HG03432 (cell line): ENCODE results near the gene PDZD7.
"Not testable (repeated sequence)": the region's sequence is repeated elsewhere in the genome, so short reads cannot be mapped to it uniquely, and the experiment has no call there.

Experiments used
- ATAC-seq: cut with Tn5 transposase; IDR thresholded peaks from one replicate; pipeline ENCODE4 v1.9.1; 2021; ENCODE audit warnings: mild to moderate bottlenecking, moderate library complexity; ENCODE audit not compliant: unreplicated experiment

PDZD7 gene

DNA sequence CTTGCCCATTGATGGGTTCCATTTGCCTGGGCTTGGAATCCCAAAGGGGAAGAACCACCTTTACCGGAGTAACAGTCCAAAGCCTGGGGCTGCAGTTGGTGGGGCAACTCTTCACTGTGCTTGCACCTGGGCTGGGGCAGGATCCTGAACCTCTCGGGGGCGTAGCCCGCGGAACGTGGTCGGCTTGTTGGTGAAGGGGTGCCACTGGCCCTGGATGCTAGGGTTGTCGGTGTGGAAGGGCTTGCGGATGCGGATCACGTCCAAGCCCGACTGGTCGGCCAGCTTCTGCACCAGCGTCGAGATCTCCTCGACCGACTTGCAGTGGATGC is 44.3 kb downstream of the PDZD7 start:
- no peak for ATAC-seq

GRCh38 chr10:100985336-100985735 is 45.6 kb downstream of the PDZD7 start:
- no peak for ATAC-seq

DNA sequence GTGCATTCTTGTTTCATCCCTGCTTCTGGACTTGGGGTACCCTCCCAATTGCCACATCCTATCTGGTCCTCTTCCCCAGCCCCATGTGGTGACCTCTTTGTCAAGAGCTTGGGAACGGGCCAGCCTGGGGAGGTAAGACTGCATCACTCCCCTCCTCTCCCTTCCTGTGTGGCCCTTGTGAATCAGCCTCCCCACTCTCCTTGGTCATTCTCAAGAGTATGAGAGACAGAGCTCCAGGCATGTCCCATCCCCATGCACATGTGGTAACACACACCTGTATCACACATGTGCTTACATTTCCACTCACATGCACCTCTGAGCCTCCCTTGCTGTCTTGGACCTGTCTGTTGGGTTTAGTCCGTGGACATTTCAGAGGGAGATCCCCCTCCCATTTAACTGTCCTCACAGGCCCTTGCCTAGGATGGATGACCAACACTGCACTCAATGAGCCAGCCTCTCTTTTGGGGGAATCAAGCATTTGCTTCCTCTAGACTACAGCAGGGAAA is 46.2 kb downstream of the PDZD7 start:
- no peak for ATAC-seq

GRCh38 chr10:100983868-100984671 is 46.9 kb downstream of the PDZD7 start:
- no peak for ATAC-seq

DNA sequence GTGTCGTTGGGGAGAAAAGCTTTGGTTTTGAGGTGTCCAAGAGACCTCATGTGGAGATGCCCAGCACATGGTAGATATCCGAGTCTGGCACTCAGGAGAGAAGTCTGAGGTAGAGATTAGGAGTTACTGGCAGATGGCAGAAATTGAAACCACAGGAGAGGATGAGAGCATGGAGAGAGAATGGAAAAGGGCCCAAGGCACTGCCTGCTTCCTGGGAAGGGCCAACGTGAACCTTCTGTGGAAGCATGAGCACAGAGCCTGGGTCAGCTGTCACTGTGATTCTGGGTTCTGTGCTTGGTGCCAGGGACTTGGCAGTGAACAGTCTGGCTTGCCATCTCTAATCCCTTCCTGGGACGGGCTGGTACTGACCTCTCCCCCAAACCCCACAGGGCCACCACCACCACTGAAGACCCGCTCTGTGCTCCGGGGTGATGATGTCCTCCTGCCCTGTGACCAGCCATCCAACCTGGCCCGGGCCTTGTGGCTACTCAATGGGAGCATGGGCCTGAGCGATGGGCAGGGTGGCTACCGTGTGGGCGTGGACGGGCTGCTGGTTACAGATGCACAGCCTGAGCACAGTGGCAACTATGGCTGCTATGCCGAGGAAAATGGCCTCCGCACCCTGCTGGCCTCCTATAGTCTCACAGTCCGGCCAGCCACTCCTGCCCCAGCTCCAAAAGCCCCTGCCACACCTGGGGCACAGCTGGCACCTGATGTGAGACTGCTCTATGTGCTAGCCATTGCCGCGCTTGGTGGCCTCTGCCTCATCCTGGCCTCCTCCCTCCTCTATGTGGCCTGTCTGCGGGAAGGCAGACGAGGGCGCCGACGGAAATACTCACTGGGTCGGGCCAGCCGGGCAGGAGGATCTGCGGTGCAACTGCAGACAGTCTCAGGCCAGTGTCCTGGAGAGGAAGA is 47.8 kb downstream of the PDZD7 start:
- ATAC-seq, result no peak

DNA sequence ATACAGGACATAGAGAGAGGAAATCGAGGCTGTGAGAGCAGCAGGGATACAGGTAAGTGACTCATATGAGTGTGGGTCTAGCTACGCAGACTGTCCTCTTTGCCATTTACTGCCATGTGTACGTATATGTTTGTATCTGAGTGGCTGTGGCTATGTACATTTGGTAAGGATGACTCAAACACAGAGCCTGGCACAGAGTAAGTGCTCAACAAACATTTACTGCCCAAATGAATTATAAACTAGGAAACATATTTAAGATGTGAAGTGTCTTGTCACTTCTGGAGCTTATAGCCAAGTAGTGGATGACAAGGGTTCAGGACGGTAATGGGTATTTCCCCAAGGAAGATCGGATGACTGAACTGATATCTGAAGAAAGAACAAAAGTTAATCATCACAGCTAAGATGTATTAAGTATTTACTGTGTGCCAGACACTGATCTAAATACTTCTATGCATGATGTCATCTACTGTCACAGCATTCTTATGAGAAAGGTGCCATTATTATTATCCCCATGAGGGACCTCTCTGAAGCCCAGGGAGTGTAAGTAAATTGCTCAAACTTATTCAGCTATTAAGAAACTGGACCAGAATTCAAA is 49.7 kb downstream of the PDZD7 start:
- no peak for ATAC-seq

DNA sequence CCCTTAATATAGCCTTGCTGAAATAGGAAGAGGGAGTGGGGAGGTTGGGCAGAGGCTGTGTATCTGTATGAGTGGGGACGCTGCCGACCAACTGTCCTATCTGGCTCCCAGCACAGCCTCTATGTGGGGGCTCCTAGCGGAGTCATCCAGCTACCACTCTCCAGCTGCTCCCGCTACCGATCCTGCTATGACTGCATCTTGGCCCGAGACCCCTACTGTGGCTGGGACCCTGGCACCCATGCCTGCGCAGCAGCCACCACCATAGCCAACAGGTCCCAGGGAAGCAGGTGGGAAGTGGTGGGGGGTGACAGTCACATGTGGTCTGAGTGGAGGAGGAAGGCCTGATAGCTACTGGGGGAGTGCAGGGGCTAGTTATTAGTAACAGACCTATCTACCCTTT is 50.2 kb downstream of the PDZD7 start:
- ATAC-seq, result no peak

- ATAC-seq, result no peak
Measured at GRCh38 chr10:100980311-100980710, 50.6 kb downstream of the PDZD7 start.

DNA sequence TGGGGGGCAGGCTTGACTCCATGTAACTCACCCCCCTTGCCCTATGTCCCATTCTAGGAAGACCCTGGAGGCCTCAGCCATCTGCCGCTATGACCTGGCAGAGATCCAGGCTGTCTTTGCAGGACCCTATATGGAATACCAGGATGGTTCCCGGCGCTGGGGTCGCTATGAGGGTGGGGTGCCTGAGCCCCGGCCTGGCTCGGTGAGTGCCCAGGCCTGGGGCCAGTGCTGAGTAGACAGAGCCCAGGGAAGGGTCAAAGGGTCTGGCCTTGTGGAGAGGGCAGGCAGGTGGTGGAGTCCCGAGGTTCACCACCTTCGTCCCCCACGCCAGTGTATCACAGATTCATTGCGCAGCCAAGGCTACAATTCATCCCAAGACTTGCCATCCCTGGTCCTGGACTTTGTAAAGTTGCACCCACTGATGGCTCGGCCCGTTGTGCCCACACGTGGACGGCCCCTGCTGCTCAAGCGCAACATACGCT is 51.1 kb downstream of the PDZD7 start:
- ATAC-seq, result no peak

DNA sequence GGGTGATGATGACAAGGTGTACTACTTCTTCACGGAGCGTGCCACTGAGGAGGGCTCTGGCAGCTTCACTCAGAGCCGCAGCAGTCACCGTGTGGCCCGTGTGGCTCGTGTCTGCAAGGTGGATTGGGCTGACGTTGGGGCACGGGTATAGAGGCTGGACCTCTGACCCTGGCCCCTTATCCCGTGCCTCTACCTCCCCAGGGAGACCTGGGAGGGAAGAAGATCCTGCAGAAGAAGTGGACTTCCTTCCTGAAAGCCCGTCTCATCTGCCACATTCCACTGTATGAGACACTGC is 52.1 kb downstream of the PDZD7 start:
- ATAC-seq, result no peak

DNA sequence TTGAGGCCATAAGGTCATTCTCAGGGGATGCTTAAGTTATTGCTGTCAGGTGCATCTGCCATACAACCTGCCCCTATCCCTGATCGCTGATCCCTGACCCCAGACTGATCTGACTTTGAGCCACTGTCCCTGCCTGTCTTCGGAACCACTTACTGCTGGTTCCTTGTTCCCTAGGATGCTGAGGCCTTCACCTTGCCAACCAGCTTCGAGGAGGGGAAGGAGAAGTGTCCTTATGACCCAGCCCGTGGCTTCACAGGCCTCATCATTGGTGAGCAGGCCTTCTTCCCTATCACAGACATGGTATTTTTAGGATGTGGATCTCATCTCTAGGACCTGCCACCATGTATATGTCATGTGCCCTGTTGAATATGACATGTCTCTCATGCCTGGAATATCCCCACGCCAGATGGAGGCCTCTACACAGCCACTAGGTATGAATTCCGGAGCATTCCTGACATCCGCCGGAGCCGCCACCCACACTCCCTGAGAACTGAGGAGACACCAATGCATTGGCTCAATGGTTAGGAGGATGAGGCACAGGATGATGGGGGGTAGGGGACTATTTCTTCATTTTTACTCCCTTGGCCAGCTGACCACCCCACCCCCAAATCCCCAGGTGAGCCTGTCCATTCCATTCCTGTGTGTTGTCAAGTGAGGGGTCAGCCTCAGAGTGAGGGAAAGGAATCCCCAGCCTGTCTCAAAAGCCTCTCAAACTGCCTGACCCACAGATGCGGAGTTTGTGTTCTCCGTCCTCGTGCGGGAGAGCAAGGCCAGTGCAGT is 52.6 kb downstream of the PDZD7 start:
- ATAC-seq, result no peak

- no peak for ATAC-seq
Measured at GRCh38 chr10:100977436-100977835, 53.5 kb downstream of the PDZD7 start.

DNA sequence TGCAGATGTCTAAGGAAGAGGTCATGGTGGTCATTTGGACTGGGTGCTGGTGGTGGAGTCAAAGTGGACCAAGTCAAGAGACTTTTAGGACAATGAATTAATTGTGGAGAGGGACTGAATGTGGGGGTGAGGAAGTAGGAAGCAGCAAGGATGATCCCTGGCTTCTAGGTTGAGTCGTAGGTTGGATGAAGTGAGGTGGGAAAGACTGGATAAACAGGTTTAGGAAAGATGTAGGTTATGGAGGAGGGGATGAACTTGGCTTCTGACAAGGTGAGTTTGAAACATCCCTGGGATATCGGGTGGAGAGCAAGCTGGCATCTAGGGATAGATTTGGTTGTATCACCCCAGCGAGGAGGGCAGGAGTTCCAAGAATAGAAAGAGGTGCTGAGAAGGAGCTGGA is 54.0 kb downstream of the PDZD7 start:
- ATAC-seq, result no peak

GRCh38 chr10:100975397-100975796 is 55.5 kb downstream of the PDZD7 start:
- ATAC-seq, result not testable (repeated sequence)

DNA sequence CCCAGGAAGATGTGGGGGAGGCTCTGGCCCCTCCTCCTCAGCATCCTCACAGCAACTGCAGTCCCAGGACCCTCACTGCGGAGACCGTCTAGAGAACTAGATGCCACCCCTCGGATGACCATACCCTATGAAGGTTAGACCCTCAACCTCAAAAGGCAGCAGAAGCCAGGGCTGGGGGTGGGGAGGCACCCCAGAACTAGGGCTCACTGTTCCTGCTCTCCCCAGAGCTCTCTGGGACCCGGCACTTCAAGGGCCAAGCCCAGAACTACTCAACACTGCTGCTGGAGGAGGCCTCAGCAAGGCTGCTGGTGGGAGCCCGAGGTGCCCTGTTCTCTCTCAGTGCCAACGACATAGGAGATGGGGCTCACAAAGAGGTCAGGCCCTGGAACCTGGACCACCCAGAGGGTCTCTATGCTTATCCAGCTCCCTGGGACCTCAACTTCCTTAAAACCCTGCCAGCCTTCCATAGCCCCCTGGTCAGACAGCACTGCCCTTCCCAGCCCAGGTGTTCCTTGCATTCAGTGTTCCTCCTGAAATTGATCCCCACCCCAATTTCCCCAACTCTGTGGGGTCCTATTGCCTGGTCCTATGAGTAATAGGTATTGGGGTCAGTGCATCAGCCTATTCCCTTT is 57.9 kb downstream of the PDZD7 start:
- no peak for ATAC-seq

- no peak for ATAC-seq
Measured at GRCh38 chr10:100972115-100972903, 58.6 kb downstream of the PDZD7 start.

DNA sequence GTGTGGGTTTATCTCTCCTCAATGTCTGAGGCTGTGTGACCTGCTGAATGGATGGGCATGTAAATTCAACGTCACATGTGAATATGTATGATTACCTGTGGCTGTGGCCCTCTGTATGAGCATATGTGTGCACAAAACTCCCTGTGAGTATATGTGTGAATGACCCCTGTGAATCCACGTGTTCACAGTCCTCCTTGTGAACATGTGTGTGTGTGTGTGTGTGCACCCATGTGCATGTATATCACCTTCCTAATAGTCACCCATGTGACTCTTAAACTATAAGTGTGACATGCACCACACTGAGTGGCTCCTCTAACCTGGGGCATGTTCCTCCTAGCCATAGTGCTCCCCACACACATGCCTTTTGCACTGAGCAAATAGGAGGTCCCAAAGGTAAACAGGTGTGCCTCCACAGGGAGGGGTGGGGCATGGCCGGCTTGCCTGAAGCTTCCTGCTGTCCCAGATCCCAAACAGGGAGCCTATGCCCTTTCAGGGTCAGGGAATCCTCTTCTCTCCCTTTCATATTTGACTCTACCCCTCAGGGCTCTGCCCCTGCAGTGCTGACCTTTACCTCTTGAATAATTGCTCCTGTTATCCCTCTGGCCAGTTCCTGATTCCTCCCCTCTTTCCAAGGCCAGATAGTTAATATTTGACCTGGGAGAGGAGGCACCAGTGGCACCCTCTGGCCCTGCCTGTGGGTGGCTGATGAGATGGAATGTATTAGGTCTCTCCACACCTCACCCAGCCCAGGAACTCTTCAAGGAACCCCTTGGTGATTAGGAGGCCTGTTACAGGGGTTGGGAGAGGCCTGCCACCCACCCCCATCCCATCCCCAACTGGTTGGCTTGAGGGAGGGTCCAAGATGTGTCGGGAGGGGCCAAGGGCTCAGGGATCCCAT is 59.8 kb downstream of the PDZD7 start:
- no peak for ATAC-seq

GRCh38 chr10:100970076-100970913 is 60.6 kb downstream of the PDZD7 start:
- ATAC-seq, result no peak
